IPS-15b (cell line): ENCODE data around the gene CLEC1B.
"Not testable (repeated sequence)": the region's sequence is repeated elsewhere in the genome, so short reads cannot be mapped to it uniquely, and the experiment has no call there.

Source experiments
- H3K27me3 ChIP-seq: one replicate; pipeline ENCODE4 v1.6.1; 2013; ENCODE audit warnings: low read length; ENCODE audit not compliant: control insufficient read depth, insufficient read depth
- H3K36me3 ChIP-seq: one replicate; pipeline ENCODE4 v1.6.1; 2013; ENCODE audit warnings: low read length; ENCODE audit not compliant: control insufficient read depth, insufficient read depth
- H3K4me1 ChIP-seq: one replicate; pipeline ENCODE4 v1.6.1; 2013; ENCODE audit warnings: mild to moderate bottlenecking, low read length; ENCODE audit not compliant: control insufficient read depth, insufficient read depth
- H3K4me3 ChIP-seq: one replicate; pipeline ENCODE4 v1.5.1; 2013; ENCODE audit warnings: low read depth, low read length
- H3K9ac ChIP-seq: one replicate; pipeline ENCODE4 v1.6.1; 2013; ENCODE audit warnings: low read depth, mild to moderate bottlenecking, low read length
- H3K9me3 ChIP-seq: one replicate; pipeline ENCODE4 v1.6.1; 2013; ENCODE audit warnings: mild to moderate bottlenecking, low read length; ENCODE audit not compliant: control insufficient read depth, insufficient read depth

The CLEC1B gene

GRCh38 chr12:9999016-9999415 lies at the start of gene CLEC1B:
CLEC1B (minus strand) TSS chr12:9999121; CDS start chr12:9999100, 21 bp downstream.
- no peaks in the 10 kb centered on the region for H3K9me3 ChIP-seq
- H3K9ac ChIP-seq, result no peak within 1 kb of the TSS
- H3K4me1 ChIP-seq, result no peaks in the 10 kb centered on the region
- no peaks in the 10 kb centered on the region for H3K36me3 ChIP-seq
- H3K4me3 ChIP-seq, result no peak within 1 kb of the TSS
- no peaks in the 10 kb centered on the region for H3K27me3 ChIP-seq

GRCh38 chr12:10048526-10048925 lies 49.6 kb upstream of the CLEC1B start:
- H3K4me1 ChIP-seq, result no peaks in the 10 kb centered on the region
- H3K9me3 ChIP-seq, result no peaks in the 10 kb centered on the region
- no peak overlapping the region for H3K9ac ChIP-seq
- no peaks in the 10 kb centered on the region for H3K27me3 ChIP-seq
- H3K4me3 ChIP-seq, result no peak overlapping the region
- H3K36me3 ChIP-seq, result no peaks in the 10 kb centered on the region

DNA sequence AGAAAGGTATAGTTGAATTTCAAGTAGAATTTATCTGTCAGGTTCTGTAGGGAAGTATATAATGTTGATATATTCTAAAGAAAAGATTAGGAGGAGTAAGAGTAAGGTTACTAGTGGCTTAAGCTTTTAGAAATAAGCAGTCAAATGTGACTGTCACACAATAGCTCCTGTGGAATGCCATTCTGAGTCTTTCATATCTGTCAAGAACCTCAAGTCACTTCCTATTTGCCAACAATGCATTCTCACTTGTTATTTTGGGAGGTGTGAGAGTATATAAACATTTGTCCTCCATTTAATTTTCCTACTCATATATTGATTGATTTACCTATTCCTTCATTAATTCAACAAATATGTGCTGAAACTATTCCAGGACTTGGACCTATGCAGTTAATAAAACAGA lies 43.2 kb upstream of the CLEC1B start:
- no peak overlapping the region for H3K9ac ChIP-seq
- H3K27me3 ChIP-seq, result no peaks in the 10 kb centered on the region
- no peak overlapping the region for H3K4me3 ChIP-seq
- no peaks in the 10 kb centered on the region for H3K36me3 ChIP-seq
- no peaks in the 10 kb centered on the region for H3K4me1 ChIP-seq
- H3K9me3 ChIP-seq, result no peaks in the 10 kb centered on the region

GRCh38 chr12:10033783-10034545 lies 35.0 kb upstream of the CLEC1B start:
- no peak overlapping the region for H3K4me3 ChIP-seq

GRCh38 chr12:10031771-10032175 lies 32.9 kb upstream of the CLEC1B start:
- Histone ChIP-seq H3K9ac (no peak overlapping the region), H3K9me3 (no peaks in the 10 kb centered on the region), H3K4me3 (no peak overlapping the region), H3K27me3 (no peaks in the 10 kb centered on the region), H3K4me1 (no peaks in the 10 kb centered on the region), H3K36me3 (no peaks in the 10 kb centered on the region)

More at GRCh38 chr12:10033783-10034545, 35.0 kb upstream of the CLEC1B start:
- no peaks in the 10 kb centered on the region for H3K36me3 ChIP-seq
- H3K9me3 ChIP-seq, result no peaks in the 10 kb centered on the region
- no peaks in the 10 kb centered on the region for H3K4me1 ChIP-seq
- H3K27me3 ChIP-seq, result no peaks in the 10 kb centered on the region
- H3K9ac ChIP-seq, result no peak overlapping the region

- no peak overlapping the region for H3K9ac ChIP-seq
- H3K4me3 ChIP-seq, result no peak overlapping the region
- no peaks in the 10 kb centered on the region for H3K27me3 ChIP-seq
- H3K4me1 ChIP-seq, result no peaks in the 10 kb centered on the region
- no peaks in the 10 kb centered on the region for H3K36me3 ChIP-seq
- no peaks in the 10 kb centered on the region for H3K9me3 ChIP-seq
These were observed 32.4 kb upstream of the CLEC1B start for GRCh38 chr12:10031321-10031720.

DNA sequence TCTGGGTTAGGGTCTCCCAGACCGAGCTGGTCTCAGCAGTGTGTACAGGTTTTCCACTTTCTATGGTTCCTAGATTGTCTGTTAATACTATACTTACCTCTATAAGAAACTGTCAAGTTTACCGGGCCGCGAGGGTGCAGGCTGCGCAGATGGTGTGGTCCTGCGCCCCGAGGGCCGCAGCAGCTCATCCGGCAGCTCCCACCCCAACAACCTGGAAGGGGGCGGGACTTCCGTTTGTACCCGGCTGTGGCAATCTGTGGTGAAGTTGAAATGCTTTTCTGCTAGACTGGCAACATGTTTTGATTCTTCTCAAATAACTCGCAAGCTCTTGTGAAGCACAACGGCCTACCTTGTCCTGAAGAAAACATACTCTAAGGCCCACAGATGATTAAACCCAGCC lies 31.5 kb upstream of the CLEC1B start, which contains the start of gene CLEC9A:
CLEC9A (plus strand) TSS at position 237 of the 400 bp plus-strand sequence. CDS start 22,006 bp downstream, outside the sequence.
- H3K4me1 ChIP-seq, result no peaks in the 10 kb centered on the region
- H3K4me3 ChIP-seq, result no peak within 1 kb of the TSS
- H3K9ac ChIP-seq, result no peak within 1 kb of the TSS
- no peaks in the 10 kb centered on the region for H3K9me3 ChIP-seq
- no peaks in the 10 kb centered on the region for H3K36me3 ChIP-seq
- H3K27me3 ChIP-seq, result no peaks in the 10 kb centered on the region

- Histone ChIP-seq H3K9me3 (no peaks in the 10 kb centered on the region), H3K4me3 (no peak overlapping the region), H3K9ac (no peak overlapping the region), H3K36me3 (no peaks in the 10 kb centered on the region), H3K27me3 (no peaks in the 10 kb centered on the region), H3K4me1 (no peaks in the 10 kb centered on the region)
These were observed 28.8 kb upstream of the CLEC1B start for GRCh38 chr12:10027721-10028120.

GRCh38 chr12:10027311-10027710 lies 28.4 kb upstream of the CLEC1B start:
- Histone ChIP-seq H3K4me3 (no peak overlapping the region), H3K27me3 (no peaks in the 10 kb centered on the region), H3K36me3 (no peaks in the 10 kb centered on the region), H3K9ac (no peak overlapping the region), H3K9me3 (no peaks in the 10 kb centered on the region), H3K4me1 (no peaks in the 10 kb centered on the region)

DNA sequence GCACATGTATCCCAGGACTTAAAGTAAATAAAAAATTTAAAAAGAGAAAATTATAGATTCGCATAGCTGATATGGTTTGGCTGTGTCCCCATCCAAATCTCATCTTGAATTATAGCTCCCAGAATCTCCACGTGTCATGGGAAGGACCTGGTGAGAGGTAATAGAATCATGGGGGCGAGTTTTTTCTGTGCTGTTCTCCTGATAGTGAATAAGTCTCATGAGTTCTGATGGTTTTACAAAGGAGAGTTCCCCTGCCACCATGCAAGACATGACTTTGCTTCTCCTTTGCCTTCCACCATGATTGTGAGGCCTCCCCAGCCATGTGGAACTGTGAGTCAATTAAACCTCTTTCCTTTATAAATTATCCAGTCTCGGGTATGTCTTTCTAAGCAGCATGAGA lies 27.7 kb upstream of the CLEC1B start:
- H3K27me3 ChIP-seq, H3K9ac ChIP-seq, H3K36me3 ChIP-seq: not testable (repeated sequence)

DNA sequence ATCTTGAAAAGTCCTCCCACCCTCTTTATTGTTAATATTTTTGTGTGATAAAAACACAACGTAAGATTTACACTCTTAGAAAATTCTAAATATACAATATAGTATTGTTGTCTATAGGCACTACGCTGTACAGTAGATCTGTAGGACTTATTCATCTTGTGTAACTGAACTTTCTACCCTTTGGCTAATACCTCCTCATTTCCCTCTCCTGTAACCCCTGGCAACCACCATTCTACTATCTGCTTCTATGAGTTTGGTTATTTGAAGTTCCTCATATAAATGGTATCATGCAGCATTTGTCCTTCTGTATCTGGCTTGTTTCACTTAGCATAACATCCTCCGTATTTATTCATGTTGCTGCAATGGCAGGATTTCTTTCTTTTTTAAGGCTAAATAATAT lies 26.3 kb upstream of the CLEC1B start:
- Histone ChIP-seq H3K9me3 (no peaks in the 10 kb centered on the region), H3K36me3 (no peaks in the 10 kb centered on the region), H3K4me1 (no peaks in the 10 kb centered on the region), H3K27me3 (no peaks in the 10 kb centered on the region), H3K4me3 (no peak overlapping the region), H3K9ac (no peak overlapping the region)

More for the DNA sequence above, 27.7 kb upstream of the CLEC1B start:
- H3K4me3 ChIP-seq, H3K9me3 ChIP-seq, H3K4me1 ChIP-seq: not testable (repeated sequence)

DNA sequence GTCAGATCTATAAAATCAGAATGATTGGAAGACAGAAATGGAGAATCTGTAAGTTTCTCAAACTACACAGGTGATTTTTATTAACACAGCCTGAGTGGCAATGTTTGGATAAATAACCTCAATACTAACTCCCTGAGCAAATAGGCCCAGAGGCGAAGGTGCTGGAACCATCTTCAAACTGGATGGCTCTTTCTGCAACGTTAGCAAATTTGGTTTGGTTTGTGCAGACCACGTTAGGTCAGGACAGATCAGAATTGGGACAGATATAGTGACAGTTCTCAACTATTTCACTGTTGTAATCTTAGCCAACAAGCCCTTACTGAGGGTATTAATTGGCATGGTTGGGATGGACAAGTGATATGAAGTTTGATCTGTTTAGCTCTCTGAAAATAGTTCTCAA lies 22.4 kb upstream of the CLEC1B start:
- Histone ChIP-seq H3K9ac (no peak overlapping the region), H3K9me3 (no peaks in the 10 kb centered on the region), H3K4me1 (peaks cover 7% of the 10 kb centered on the region), H3K27me3 (no peaks in the 10 kb centered on the region), H3K4me3 (no peak overlapping the region), H3K36me3 (no peaks in the 10 kb centered on the region)
